HepG2 (cell line): ENCODE measurements around the gene CDK7. TPM values are rescaled to one million over a fixed set of nuclear protein-coding genes. Genes with fewer than 3 reads are reported as not detected.
A peak's percentile ranks its signal among the peaks of the same experiment; 100 is the strongest.

ENCODE experiments used
- ASH2L ChIP-seq: fragments of 300-600, 200-600 bp; sonication (generic); IDR thresholded peaks from 2 replicates; pipeline ENCODE4 v1.7.0; 2017; ENCODE audit warnings: low read depth, mild to moderate bottlenecking, moderate library complexity, mixed read lengths, low read length; ENCODE audit not compliant: insufficient read length
- CTCF ChIP-seq: sonication (generic); formaldehyde crosslinking; IDR thresholded peaks from 2 replicates; pipeline ENCODE4 v1.5.0; 2020; ENCODE audit warnings: mild to moderate bottlenecking, missing genetic modification reagents, moderate library complexity
- HDAC2 ChIP-seq: sonication (generic); formaldehyde crosslinking; IDR thresholded peaks from 2 replicates; pipeline ENCODE4 v1.4.0; 2020; ENCODE audit warnings: missing genetic modification reagents
- JDP2 ChIP-seq: sonication (generic); formaldehyde crosslinking; IDR thresholded peaks from 2 replicates; pipeline ENCODE4 v1.8.1; 2022; ENCODE audit warnings: missing genetic modification reagents, borderline replicate concordance
- MAF1 ChIP-seq: sonication (generic); formaldehyde crosslinking; IDR thresholded peaks from 2 replicates; pipeline ENCODE4 v1.5.0; 2020; ENCODE audit warnings: missing genetic modification reagents, borderline replicate concordance
- NCOA2 ChIP-seq: sonication (generic); formaldehyde crosslinking; IDR thresholded peaks from 2 replicates; pipeline ENCODE4 v1.8.0; 2022; ENCODE audit warnings: inconsistent platforms
- NFAT5 ChIP-seq: sonication (generic); formaldehyde crosslinking; IDR thresholded peaks from 2 replicates; pipeline ENCODE4 v1.4.0; 2020; ENCODE audit warnings: missing genetic modification reagents
- SALL1 ChIP-seq: sonication (generic); formaldehyde crosslinking; IDR thresholded peaks from 2 replicates; pipeline ENCODE4 v1.8.0; 2022; ENCODE audit warnings: mild to moderate bottlenecking, missing genetic modification reagents
- SMC3 ChIP-seq: IDR thresholded peaks from 2 replicates; pipeline ENCODE4 v1.6.1; 2011; ENCODE audit warnings: low read length, improper control_type of control experiment
- TCF7 ChIP-seq: sonication (generic); IDR thresholded peaks from 2 replicates; pipeline ENCODE4 v1.6.1; 2016; ENCODE audit warnings: antibody characterized with exemption, low read depth
- TIGD3 ChIP-seq: sonication (generic); formaldehyde crosslinking; IDR thresholded peaks from 2 replicates; pipeline ENCODE4 v1.5.1; 2020; ENCODE audit warnings: mild to moderate bottlenecking, missing genetic modification reagents, borderline replicate concordance
- ZBTB33 ChIP-seq: sonication (generic); formaldehyde crosslinking; IDR thresholded peaks from 2 replicates; pipeline ENCODE4 v1.4.0; 2020; ENCODE audit warnings: missing genetic modification reagents
- ZBTB38 ChIP-seq: sonication (generic); formaldehyde crosslinking; IDR thresholded peaks from 2 replicates; pipeline ENCODE4 v1.5.1; 2020; ENCODE audit warnings: mild to moderate bottlenecking, missing genetic modification reagents
- ZHX1 ChIP-seq: sonication (generic); formaldehyde crosslinking; IDR thresholded peaks from 2 replicates; pipeline ENCODE4 v1.8.1; 2022; ENCODE audit warnings: low read depth, mild to moderate bottlenecking, missing genetic modification reagents
- ZNF570 ChIP-seq: sonication (generic); formaldehyde crosslinking; IDR thresholded peaks from 2 replicates; pipeline ENCODE4 v1.4.0; 2020; ENCODE audit warnings: mild to moderate bottlenecking, missing genetic modification reagents, borderline replicate concordance
- polyA plus RNA-seq, 8 experiments: library from polyadenylated mRNA; depleted of rRNA in 3 of 8; stranded (reverse) in 7 of 8; unstranded in 1 of 8; fragments of >200 nt; fragmentation: Illumina TruSeq in 4 of 8; extraction: Trizol in 4 of 8; gene quantifications; 2 replicates each; pipeline versions ENCODE4 v1.2.1 to v1.2.3, GENCODE V29; 2011 to 2016; ENCODE audit warnings: low read depth in 4 of 8, missing spikeins in 1 of 8, mixed read lengths in 1 of 8; ENCODE audit not compliant: insufficient read depth in 1 of 8
- total RNA-seq, 5 experiments: library from RNA; depleted of rRNA; stranded (reverse); fragments of >200 nt; fragmentation: Illumina TruSeq; extraction: Trizol; gene quantifications; 2 replicates each; pipeline ENCODE4 v1.2.3, GENCODE V29; 2016; ENCODE audit warnings: low read depth in 1 of 5

CDK7 gene
- total and polyA plus RNA-seq, 2 of the 13 experiments (the other 11 are each of a cell fraction or from before 2014, with no cell fraction given), result 41.2 to 54.9 TPM

GRCh38 chr5:69265931-69266330 lies 31.2 kb downstream of the CDK7 start (continued):
- TF ChIP-seq ZHX1 (no peak), NCOA2 (no peak), NFAT5 (CRISPR knock-in tag) (no peak), TIGD3 (CRISPR knock-in tag) (no peak), ZBTB33 (CRISPR knock-in tag) (peak; percentile 90), ZNF570 (CRISPR knock-in tag) (no peak), HDAC2 (CRISPR knock-in tag) (no peak), JDP2 (CRISPR knock-in tag) (no peak), CTCF (CRISPR knock-in tag) (peak; percentile 61), ASH2L (no peak), MAF1 (CRISPR knock-in tag) (no peak), SALL1 (peak; percentile 42; the same call in 1 of the 2 replicates), TCF7 (no peak), SMC3 (0 out of 2 replicates have a peak, but pooled peaks have one; percentile 11), ZBTB38 (CRISPR knock-in tag) (peak; percentile 78)
